GM18505 (cell line): ENCODE data around the gene TTLL7.

Source experiments
- ATAC-seq: cut with Tn5 transposase; IDR thresholded peaks from one replicate; pipeline ENCODE4 v1.9.1; 2021; ENCODE audit not compliant: unreplicated experiment
- POLR2A ChIP-seq: IDR thresholded peaks from 4 replicates; pipeline ENCODE4 v1.6.1; 2011; ENCODE audit warnings: borderline replicate concordance; ENCODE audit not compliant: insufficient read depth, insufficient read length; ENCODE audit errors: extremely low read depth

TTLL7 gene

DNA sequence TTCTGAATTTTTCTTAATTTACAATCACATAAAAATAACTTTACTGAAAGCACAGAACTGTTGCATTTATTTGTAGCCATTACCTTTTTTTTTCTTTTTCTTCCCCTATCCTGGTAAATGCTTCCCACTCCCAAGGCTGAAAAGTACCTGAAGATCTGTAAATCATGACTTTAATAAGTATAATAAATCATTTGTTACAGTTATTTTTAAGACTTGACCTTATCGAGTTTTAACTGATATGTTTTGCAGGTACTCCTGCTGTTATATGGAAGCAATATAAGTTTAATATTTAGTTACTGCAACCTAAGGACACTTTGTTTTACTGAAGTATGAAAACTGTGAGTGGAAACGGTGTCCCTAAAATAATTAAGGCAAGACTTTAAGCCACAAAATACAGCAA lies 142.6 kb downstream of the TTLL7 start:
- TF ChIP-seq POLR2A: no peak
- ATAC-seq: no peak

DNA sequence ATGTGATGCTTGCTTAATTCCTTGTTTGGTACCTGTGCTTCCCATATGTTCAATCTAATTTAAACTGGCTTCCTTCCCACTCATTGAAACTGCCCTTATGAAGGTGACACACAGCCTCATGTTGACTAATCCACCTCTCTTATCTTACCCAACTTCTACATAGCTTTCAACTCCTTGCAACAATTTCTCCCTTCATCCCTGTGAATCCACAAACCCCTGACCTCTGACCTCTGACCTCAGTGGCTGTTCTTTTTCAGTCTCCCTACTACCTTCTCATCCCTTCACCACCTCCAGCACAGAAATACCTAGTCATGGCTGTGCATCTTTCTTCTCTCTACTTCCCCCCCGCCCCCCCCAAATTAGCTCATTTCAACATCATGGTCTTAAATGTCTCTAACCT lies 144.5 kb downstream of the TTLL7 start:
- ATAC-seq: no peak
- no peak for TF ChIP-seq POLR2A

DNA sequence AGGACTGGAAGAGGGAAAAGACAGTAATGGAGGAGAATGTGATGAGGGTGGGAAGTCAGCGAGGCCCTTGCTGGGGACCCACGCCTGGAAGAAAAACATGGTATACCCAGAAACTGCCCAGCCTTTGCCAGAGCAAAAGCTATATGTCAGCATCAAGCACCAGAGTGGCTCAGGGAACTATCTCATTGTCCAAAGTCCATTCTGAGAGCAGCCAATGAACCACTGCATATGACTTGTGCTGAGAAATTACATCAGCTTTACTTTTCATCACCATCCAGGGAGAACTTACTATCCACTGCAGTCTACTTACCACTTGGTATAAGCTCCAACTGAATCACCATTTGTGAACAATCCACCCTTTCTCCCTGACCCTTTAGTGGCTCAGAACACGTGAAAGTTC lies 148.1 kb downstream of the TTLL7 start:
- no peak for TF ChIP-seq POLR2A
- no peak for ATAC-seq

DNA sequence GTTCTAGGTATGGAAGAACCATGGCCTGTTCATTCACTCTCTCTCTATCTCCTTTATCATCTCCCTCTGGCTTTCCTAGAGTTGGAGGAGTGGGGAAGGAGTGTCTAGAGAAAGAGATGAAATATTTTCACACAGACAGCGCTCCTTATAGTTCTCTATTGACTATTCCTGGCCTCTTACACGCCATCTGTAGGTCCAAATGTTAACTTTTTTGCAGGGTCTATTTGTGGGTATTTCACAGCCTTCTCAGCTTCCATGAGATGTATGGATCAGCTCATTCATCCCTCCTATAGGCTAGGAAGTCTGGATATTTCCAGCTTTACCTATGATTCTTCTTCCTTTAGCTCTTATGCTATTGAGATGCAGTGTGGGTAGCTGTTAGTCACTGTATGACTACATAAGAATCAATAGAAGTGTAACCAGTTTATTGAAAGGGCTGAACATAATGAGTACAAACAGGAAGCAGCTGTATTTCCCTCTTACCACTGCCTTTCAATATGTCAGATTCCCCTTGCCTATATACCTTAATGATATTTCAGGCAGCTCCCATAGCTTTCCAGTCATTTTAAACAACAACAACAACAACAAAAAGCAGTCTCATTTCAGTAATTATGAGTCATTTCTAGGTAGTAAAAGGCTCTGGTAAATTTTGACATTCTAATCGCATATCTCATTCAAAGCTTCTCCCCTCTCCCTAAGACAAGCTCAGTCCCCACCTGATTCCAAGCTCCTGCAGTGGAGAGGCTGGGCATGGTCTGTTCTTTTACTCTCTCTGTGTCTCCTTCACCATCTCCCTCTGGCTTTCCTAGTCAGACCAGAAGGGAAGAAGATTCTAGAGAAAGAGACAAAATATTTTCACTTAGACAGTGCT lies 149.5 kb downstream of the TTLL7 start:
- peak; percentile 56 for ATAC-seq
- no peak for TF ChIP-seq POLR2A

DNA sequence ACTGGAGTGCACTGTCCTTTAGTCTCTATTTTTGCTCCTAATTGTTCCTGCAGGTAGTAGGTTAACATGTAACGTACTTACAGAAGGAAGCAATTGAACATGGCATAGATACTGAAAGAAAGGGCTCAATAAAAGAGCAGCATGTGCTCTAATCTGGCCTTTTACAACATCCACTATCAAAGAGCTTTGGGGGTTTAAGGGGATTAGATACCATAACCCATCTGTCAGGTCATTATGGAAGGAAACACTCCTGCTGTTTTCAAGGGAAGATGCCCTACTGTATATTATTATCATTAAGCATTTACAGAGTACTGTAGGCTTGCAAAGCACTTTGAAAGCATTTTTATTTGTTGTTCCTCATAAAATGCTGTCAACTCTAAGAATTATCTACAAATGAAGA lies 152.8 kb downstream of the TTLL7 start:
- no peak for ATAC-seq
- TF ChIP-seq POLR2A: no peak

DNA sequence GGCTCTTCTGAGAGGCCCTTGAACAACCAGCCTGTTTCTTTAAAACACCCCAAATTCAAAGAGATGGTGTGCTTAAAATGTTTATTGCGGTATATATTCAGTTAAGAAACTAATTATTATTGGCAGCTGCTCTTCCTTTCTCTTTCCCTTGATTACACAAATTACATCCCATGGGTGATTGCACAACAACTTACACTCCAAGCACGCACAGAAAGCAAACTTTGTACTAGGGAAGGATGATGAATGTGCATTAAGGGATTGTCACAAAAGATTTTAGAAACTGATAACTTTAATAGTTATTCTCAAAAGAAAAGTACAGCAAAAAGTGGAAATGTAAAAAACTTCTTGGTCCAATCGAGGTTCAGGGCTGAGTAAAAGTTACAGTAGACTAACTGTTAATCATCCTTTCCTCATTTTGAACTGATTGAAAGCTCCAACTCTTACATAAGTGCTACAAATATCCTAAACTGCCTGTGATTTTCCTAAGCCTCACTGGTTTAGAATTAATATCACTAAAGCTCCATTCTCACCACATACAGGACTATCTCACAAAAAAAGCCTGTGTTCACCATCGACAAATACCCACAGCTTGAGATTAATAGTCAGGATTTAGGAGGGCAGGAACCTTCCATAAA lies 153.4 kb downstream of the TTLL7 start:
- no peak for TF ChIP-seq POLR2A
- no peak for ATAC-seq

DNA sequence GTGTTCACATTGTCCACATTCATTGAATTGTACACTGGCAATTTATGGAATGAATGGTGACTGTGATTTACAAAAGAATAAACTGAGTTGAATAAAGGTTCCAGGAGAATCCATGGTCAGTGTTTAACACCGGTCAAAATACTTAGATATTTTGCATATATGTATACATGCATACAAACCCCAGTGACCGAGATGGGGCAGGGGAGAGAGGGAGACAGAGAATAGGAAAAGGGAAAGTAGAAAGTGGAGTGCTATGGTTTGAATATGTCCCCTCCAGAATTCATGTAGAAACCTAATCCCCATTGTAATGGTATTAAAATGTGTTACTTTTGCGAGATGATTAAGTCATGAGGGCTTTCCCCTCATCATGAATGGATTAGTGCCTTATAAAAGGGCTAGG lies 154.4 kb downstream of the TTLL7 start:
- no peak for TF ChIP-seq POLR2A
- ATAC-seq: no peak

DNA sequence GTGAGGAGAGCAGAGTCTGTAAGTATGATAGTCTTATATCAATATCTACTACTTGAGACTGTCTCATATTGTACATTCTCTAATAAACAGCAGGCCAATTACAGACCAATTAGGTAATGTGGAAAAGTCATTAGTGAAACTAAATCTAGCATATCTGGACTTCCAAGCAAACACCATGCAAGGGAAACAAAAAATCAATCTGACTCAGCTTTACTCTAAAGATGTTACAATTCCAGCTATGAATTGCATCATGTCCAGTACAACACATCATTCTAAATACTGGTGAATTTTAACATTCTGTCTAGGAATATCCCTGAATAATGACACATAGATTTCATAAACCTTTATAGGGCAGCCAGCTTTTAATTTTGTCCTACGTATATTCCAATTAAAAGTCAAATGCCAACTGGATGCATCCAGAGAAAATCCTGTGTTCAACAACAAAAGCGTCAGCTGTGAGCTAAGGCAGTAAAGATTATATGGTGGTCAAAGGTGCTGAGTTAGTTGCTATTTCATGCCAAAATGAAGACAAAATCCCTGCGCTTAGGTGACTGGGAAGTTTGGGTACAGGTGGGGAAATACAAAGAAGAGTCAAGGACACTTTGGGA lies 159.3 kb downstream of the TTLL7 start:
- ATAC-seq: no peak
- TF ChIP-seq POLR2A: no peak

DNA sequence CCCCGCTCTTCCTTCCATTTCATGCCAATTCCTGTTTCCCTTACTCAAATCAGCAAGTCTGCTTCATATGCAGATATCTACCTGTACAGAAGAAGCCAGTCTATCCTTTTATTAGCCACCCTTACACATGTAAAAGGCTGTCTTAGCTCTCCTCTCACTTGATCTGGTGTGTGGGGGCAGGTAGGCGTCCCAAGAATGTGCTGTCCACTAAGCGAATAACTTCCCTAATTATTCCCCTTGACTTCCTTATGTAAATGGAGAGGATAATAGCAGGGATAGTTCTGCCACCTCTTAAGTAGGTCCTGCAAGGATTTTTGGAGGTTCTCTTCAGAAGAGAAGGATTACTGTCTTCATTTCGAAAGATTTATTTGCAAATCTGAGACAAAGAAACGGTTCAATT lies 160.4 kb downstream of the TTLL7 start:
- ATAC-seq: no peak
- TF ChIP-seq POLR2A: no peak

DNA sequence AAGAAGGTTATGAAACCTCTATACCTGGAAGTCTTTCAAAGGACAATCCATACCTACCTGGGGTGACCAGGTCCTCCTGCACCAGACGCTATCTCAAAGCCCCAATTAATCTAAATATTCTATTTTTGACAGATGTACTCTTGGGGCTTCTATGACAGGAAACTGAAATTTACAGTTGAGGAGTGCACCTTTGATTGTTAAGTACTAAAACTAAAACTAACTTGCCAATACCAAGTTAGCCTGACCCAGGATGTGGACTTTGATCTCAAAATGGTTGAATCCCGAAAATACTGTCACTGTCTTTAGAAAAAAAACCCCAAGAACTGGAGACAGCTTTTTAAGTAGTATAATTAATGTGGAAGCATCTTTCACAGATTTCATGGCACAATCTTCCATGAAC lies 162.4 kb downstream of the TTLL7 start:
- no peak for TF ChIP-seq POLR2A
- ATAC-seq: no peak

DNA sequence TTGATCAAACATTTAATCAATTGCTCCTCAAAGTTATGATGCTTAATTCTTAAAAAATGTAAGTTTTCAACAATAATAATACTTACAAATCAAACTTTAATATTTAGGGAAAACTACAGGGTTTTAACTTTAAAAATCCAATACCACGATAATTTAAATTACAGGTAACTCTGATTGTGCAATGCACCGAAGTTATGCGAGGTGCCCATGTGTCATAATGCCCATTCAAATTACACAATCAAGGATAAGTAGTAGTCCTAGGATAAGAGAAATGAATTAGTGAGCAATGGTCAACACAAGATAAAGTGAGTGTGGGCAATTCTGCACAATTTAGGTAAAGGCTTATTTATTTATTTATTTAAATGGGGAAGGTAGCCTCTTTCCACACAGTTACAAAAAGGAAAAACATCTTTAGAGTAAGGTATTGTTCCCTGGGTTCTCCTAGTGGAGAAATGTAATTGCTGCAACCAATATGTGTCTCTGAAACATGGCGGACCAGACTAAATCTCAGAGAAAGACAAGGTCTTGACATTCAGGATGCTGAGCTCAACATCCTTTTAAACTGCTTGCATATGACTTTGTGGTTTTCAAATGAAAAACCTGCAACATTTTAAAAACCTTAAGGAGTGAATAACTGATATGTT lies 164.2 kb downstream of the TTLL7 start:
- TF ChIP-seq POLR2A: no peak
- ATAC-seq: no peak

DNA sequence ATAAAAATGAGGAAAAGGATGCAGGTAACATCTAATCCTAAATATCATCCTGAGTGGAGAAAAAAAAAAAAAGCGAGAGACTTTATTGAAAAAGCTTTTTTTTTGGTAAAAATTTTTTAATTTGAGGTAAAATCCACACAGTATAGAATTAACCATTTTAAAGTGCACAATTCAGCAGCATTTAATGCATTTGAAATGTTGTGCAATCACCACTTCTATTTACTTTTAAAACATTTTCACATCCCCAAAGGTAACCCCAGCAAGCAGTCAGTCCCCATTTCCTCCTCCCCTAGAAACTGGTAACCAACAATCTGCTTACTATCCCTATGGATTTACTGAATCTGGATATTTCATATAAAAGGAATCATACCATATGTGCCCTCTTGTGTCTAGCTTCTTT lies 166.7 kb downstream of the TTLL7 start:
- no peak for ATAC-seq
- no peak for TF ChIP-seq POLR2A

DNA sequence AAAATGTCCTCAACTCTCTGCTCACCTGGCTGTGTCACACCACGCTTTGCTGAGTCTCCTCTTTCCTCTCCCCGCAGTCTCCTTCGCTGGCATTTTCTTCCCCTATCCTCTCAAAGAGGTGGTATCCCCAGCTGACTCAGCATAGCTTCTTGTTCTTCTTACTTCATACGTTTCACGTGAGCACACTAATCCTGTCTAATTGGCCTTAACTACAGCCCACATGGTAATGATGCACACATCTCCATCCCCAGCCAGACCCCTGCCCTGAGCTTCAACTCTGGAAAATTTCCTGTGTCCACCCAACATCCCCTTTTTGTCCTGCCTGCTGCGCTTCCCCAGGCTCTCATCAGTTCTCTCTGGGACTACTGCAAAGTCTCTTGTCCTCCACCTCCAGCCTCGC lies 169.8 kb downstream of the TTLL7 start:
- no peak for TF ChIP-seq POLR2A
- ATAC-seq: no peak
